Loucy (cell line): ENCODE data around the gene SLC9A9.

Experiments
- H2AFZ ChIP-seq: fragments of 200-600 bp; sonication (generic); 2 replicates; pipeline ENCODE4 v1.6.0; 2016; ENCODE audit warnings: antibody characterized with exemption, mild to moderate bottlenecking, low read length, moderate library complexity
- H3F3A ChIP-seq: fragments of 200-600 bp; 2 replicates; pipeline ENCODE4 v1.6.0; 2016; ENCODE audit warnings: antibody characterized with exemption, low read depth, mild to moderate bottlenecking
- H3K27me3 ChIP-seq: fragments of 200-600 bp; sonication (generic); 2 replicates; pipeline ENCODE4 v1.6.1; 2014; ENCODE audit warnings: low read length, mild to moderate bottlenecking; ENCODE audit not compliant: insufficient read depth, poor library complexity, severe bottlenecking
- H3K36me3 ChIP-seq: fragments of 200-600 bp; sonication (generic); 2 replicates; pipeline ENCODE4 v1.6.1; 2016; ENCODE audit warnings: low read length; ENCODE audit not compliant: insufficient read depth
- H3K4me1 ChIP-seq: fragments of 200-600 bp; sonication (generic); 2 replicates; pipeline ENCODE4 v1.5.1; 2014; ENCODE audit warnings: low read length, mild to moderate bottlenecking; ENCODE audit not compliant: insufficient read depth, poor library complexity, severe bottlenecking
- H3K4me2 ChIP-seq: fragments of 200-600 bp; sonication (generic); 2 replicates; pipeline ENCODE4 v1.6.0; 2014; ENCODE audit warnings: antibody characterized with exemption, low read length, low read depth, mild to moderate bottlenecking; ENCODE audit not compliant: poor library complexity, severe bottlenecking
- H3K4me3 ChIP-seq: fragments of 200-600 bp; sonication (generic); 2 replicates; pipeline ENCODE4 v1.5.1; 2014; ENCODE audit warnings: low read length, mild to moderate bottlenecking, mixed read lengths; ENCODE audit not compliant: poor library complexity, severe bottlenecking
- H3K79me2 ChIP-seq: fragments of 200-600 bp; sonication (generic); 2 replicates; pipeline ENCODE4 v1.6.1; 2014; ENCODE audit warnings: low read length; ENCODE audit not compliant: insufficient read depth
- H3K9ac ChIP-seq: fragments of 200-600 bp; sonication (generic); 2 replicates; pipeline ENCODE4 v1.6.0; 2014; ENCODE audit warnings: mild to moderate bottlenecking, low read depth, low read length, moderate library complexity; ENCODE audit not compliant: poor library complexity, severe bottlenecking
- H3K9me2 ChIP-seq: fragments of 200-600 bp; sonication (generic); replicated peaks from 2 replicates; pipeline ENCODE4 v1.6.1; 2016; ENCODE audit warnings: low read depth, low read length, mixed read lengths
- H3K9me3 ChIP-seq: fragments of 200-600 bp; sonication (generic); 2 replicates; pipeline ENCODE4 v1.6.1; 2014; ENCODE audit warnings: mild to moderate bottlenecking, antibody characterized with exemption, low read length, low read depth; ENCODE audit not compliant: insufficient read depth
- H4K20me1 ChIP-seq: fragments of 200-600 bp; sonication (generic); 2 replicates; pipeline ENCODE4 v1.6.0; 2014; ENCODE audit warnings: antibody characterized with exemption, low read length, mild to moderate bottlenecking; ENCODE audit not compliant: insufficient read depth, poor library complexity, severe bottlenecking
- CTCF ChIP-seq: fragments of 200-600 bp; sonication (generic); conservative IDR thresholded peaks from 2 replicates; pipeline ENCODE4 v1.5.1; 2014; ENCODE audit warnings: mild to moderate bottlenecking, antibody characterized with exemption, low read length
- EZH2phosphoT487 ChIP-seq: fragments of 200-600 bp; IDR thresholded peaks from 2 replicates; pipeline ENCODE4 v1.6.1; 2018; ENCODE audit warnings: antibody characterized with exemption, mild to moderate bottlenecking, moderate library complexity, borderline replicate concordance

SLC9A9 gene

GRCh38 chr3:143573610-143574303 lies 274.5 kb downstream of the SLC9A9 start:
- Histone ChIP-seq H3K9me3 (no peaks in the 10 kb centered on the region), H4K20me1 (no peaks in the 10 kb centered on the region), H3F3A (no peaks in the 10 kb centered on the region), H3K4me3 (no peak overlapping the region), H3K4me2 (no peak overlapping the region), H3K4me1 (no peaks in the 10 kb centered on the region), H3K9ac (no peak overlapping the region), H3K27me3 (no peaks in the 10 kb centered on the region), H3K79me2 (no peaks in the 10 kb centered on the region), H3K9me2 (no peaks in the 10 kb centered on the region), H2AFZ (no peak overlapping the region), H3K36me3 (no peaks in the 10 kb centered on the region)
- TF ChIP-seq EZH2phosphoT487 (no peak), CTCF (no peak)

GRCh38 chr3:143571548-143571947 lies 276.7 kb downstream of the SLC9A9 start:
- TF ChIP-seq CTCF (no peak), EZH2phosphoT487 (no peak)
- Histone ChIP-seq H3K36me3 (no peaks in the 10 kb centered on the region), H4K20me1 (no peaks in the 10 kb centered on the region), H3K9me3 (no peaks in the 10 kb centered on the region), H3K4me1 (no peaks in the 10 kb centered on the region), H3F3A (no peaks in the 10 kb centered on the region), H2AFZ (no peak overlapping the region), H3K4me2 (no peak overlapping the region), H3K4me3 (no peak overlapping the region), H3K9me2 (no peaks in the 10 kb centered on the region), H3K27me3 (no peaks in the 10 kb centered on the region), H3K9ac (no peak overlapping the region), H3K79me2 (no peaks in the 10 kb centered on the region)

- no peak overlapping the region for H2AFZ ChIP-seq
- no peaks in the 10 kb centered on the region for H3K36me3 ChIP-seq
- no peaks in the 10 kb centered on the region for H3K9me3 ChIP-seq
- TF ChIP-seq EZH2phosphoT487: no peak
- TF ChIP-seq CTCF: no peak
- no peaks in the 10 kb centered on the region for H3K9me2 ChIP-seq
- H3K79me2 ChIP-seq: no peaks in the 10 kb centered on the region
- no peaks in the 10 kb centered on the region for H3F3A ChIP-seq
- no peaks in the 10 kb centered on the region for H3K4me1 ChIP-seq
- no peak overlapping the region for H3K4me2 ChIP-seq
- H3K9ac ChIP-seq: no peak overlapping the region
- H3K27me3 ChIP-seq: no peaks in the 10 kb centered on the region
- no peaks in the 10 kb centered on the region for H4K20me1 ChIP-seq
- H3K4me3 ChIP-seq: no peak overlapping the region
Measured at GRCh38 chr3:143567823-143568222, 280.4 kb downstream of the SLC9A9 start.
